K562 (cell line): Measurements from ENCODE around the gene MELK. TPM values are rescaled to one million over a fixed set of nuclear protein-coding genes. Genes with fewer than 3 reads are reported as not detected.

ENCODE experiments used
- ATAC-seq: fragments of 200-7000 bp; cut with Tn5 transposase; 3 replicates; pipeline ENCODE4 v1.9.1; 2020; ENCODE audit warnings: moderate library complexity
- BruUV-seq: library from RNA; stranded (reverse); fragments of 400-500 nt; replicated peaks from 2 replicates; lab custom pipeline; 2021; lab: Mats Ljungman, UMichigan
- CTCF ChIA-PET: fragments of 300-600 bp; formaldehyde crosslinking; extraction: SDS; loops from one replicate; lab custom pipeline; 2021; ENCODE audit warnings: low intra/inter-chr PET ratio; lab: Yijun Ruan, JAX
- POLR2A ChIA-PET: fragments of 300-600, 350-650 bp; sonication (Branson Sonifier 250); formaldehyde crosslinking; extraction: SDS; loops from one replicate; lab custom pipeline; 2021; ENCODE audit warnings: antibody characterized with exemption, inconsistent platforms; lab: Yijun Ruan, JAX
- DNase-seq, 4 experiments: peaks; one replicate each; pipeline versions ENCODE4 v3.0.0 to v3.0.0-alpha.2; 2011 to 2018; ENCODE audit warnings: low spot score in 3 of 4, mixed read lengths in 3 of 4; ENCODE audit errors: extremely low read depth in 1 of 4
- FAIRE-seq: peaks from 2 replicates; lab custom pipeline; 2011; peaks lifted over from hg19 to GRCh38; lab: Jason Lieb, UNC
- H2AFZ ChIP-seq: 2 replicates; pipeline ENCODE4 v1.6.0; 2011; ENCODE audit warnings: low read depth, low read length, control low read depth, inconsistent platforms
- H3K27ac ChIP-seq: fragments of 200-600 bp; 3 replicates; pipeline ENCODE4 v1.8.0; 2011; ENCODE audit warnings: low read depth, mild to moderate bottlenecking, control low read depth, inconsistent platforms, low read length, moderate library complexity, mixed read lengths; ENCODE audit errors: extremely low read depth
- H3K27me3 ChIP-seq, 2 experiments: fragments of 300-600 bp in 1 of 2; 2 replicates in 1 of 2; 3 replicates in 1 of 2; pipeline versions ENCODE4 v1.6.0 to v1.8.0; 2011; ENCODE audit warnings: inconsistent platforms in 2 of 2, low read length in 2 of 2, mild to moderate bottlenecking in 1 of 2, mixed read lengths in 1 of 2, moderate library complexity in 1 of 2; ENCODE audit not compliant: control insufficient read depth in 2 of 2, insufficient read depth in 2 of 2
- H3K36me3 ChIP-seq: fragments of 300-600 bp; 3 replicates; pipeline ENCODE4 v1.8.0; 2011; ENCODE audit warnings: mild to moderate bottlenecking, low read length, inconsistent platforms; ENCODE audit not compliant: control insufficient read depth, insufficient read depth
- H3K4me1 ChIP-seq, 2 experiments: fragments of 200-600 bp in 1 of 2; replicated peaks in 1 of 2; 2 replicates in 1 of 2; 3 replicates in 1 of 2; pipeline versions ENCODE4 v1.5.1 to v1.8.0; 2011; ENCODE audit warnings: inconsistent platforms in 2 of 2, low read length in 2 of 2, mild to moderate bottlenecking in 1 of 2, mixed read lengths in 1 of 2, moderate library complexity in 1 of 2; ENCODE audit not compliant: control insufficient read depth in 2 of 2, insufficient read depth in 2 of 2
- H3K4me2 ChIP-seq: 2 replicates; pipeline ENCODE4 v1.6.1; 2011; ENCODE audit warnings: low read length, control low read depth, inconsistent platforms, mixed read lengths; ENCODE audit not compliant: insufficient read depth
- H3K4me3 ChIP-seq: fragments of 200-600 bp; sonication (generic), shearing (Covaris generic); 2 replicates; pipeline ENCODE4 v1.5.1; 2016; ENCODE audit warnings: control low read depth, inconsistent platforms
- H3K79me2 ChIP-seq: fragments of 200-600 bp; 3 replicates; pipeline ENCODE4 v1.8.0; 2011; ENCODE audit warnings: low read length, inconsistent platforms; ENCODE audit not compliant: control insufficient read depth, insufficient read depth
- H3K9ac ChIP-seq, 2 experiments: 2 replicates each; pipeline versions ENCODE4 v1.6.0 to v1.6.1; 2011; ENCODE audit warnings: low read depth in 2 of 2, low read length in 2 of 2, control low read depth in 1 of 2, inconsistent platforms in 1 of 2, mild to moderate bottlenecking in 1 of 2, mixed read lengths in 1 of 2; ENCODE audit not compliant: insufficient read depth in 1 of 2
- H3K9me1 ChIP-seq: one replicate; pipeline ENCODE4 v1.6.0; 2011; ENCODE audit warnings: inconsistent platforms, mild to moderate bottlenecking, low read length, moderate library complexity; ENCODE audit not compliant: control insufficient read depth, insufficient read depth
- H3K9me3 ChIP-seq: replicated peaks from 2 replicates; pipeline ENCODE4 v1.5.1; 2011; ENCODE audit warnings: low read depth, low read length, inconsistent platforms; ENCODE audit not compliant: control insufficient read depth, insufficient read depth
- H4K20me1 ChIP-seq: replicated peaks from 2 replicates; pipeline ENCODE4 v1.6.1; 2011; ENCODE audit warnings: low read length, inconsistent platforms, mixed read lengths; ENCODE audit not compliant: control insufficient read depth, insufficient read depth
- BRD4 ChIP-seq: fragments of 200-600 bp; sonication (generic); IDR thresholded peaks from 2 replicates; pipeline ENCODE4 v1.6.1; 2017; ENCODE audit warnings: inconsistent platforms
- HDAC1 ChIP-seq, 2 experiments: fragments of 450-650 bp; IDR thresholded peaks; 2 replicates each; pipeline ENCODE4 v1.6.1; 2016 to 2017; ENCODE audit warnings: inconsistent platforms in 1 of 2, mild to moderate bottlenecking in 1 of 2, moderate library complexity in 1 of 2
- MAFF ChIP-seq: IDR thresholded peaks from 2 replicates; pipeline ENCODE4 v1.6.1; 2012; ENCODE audit warnings: low read length, improper control_type of control experiment
- MXD1 ChIP-seq: fragments of 250-450 bp; sonication (Bioruptor Pico); IDR thresholded peaks from 2 replicates; pipeline ENCODE4 v1.8.0; 2021; ENCODE audit warnings: borderline replicate concordance, mild to moderate bottlenecking, moderate library complexity; ENCODE audit not compliant: poor library complexity, severe bottlenecking
- NR4A1 ChIP-seq, 2 experiments: fragments of 250-450 bp in 1 of 2; fragments of 450-650 bp in 1 of 2; sonication (Bioruptor Pico) in 1 of 2; IDR thresholded peaks; 2 replicates each; pipeline versions ENCODE4 v1.4.0 to v1.6.1; 2016 to 2020; ENCODE audit warnings: mild to moderate bottlenecking in 2 of 2, missing compliant biosample characterization in 1 of 2, missing genetic modification characterization in 1 of 2, moderate library complexity in 1 of 2
- PHB ChIP-seq: fragments of 250-450 bp; sonication (Bioruptor Pico); IDR thresholded peaks from 2 replicates; pipeline ENCODE4 v1.5.0; 2021
- RFX7 ChIP-seq: fragments of 250-450 bp; sonication (Bioruptor Pico); IDR thresholded peaks from 2 replicates; pipeline ENCODE4 v1.5.1; 2021; ENCODE audit warnings: mild to moderate bottlenecking
- RUNX1 ChIP-seq: sonication (generic); IDR thresholded peaks from 2 replicates; pipeline ENCODE4 v1.6.1; 2016; ENCODE audit warnings: antibody characterized with exemption, low read depth
- SIX5 ChIP-seq, 2 experiments: IDR thresholded peaks; 2 replicates each; pipeline ENCODE4 v1.6.1; 2011; ENCODE audit warnings: low read length in 2 of 2, borderline replicate concordance in 1 of 2, low read depth in 1 of 2, mild to moderate bottlenecking in 1 of 2, moderate library complexity in 1 of 2; ENCODE audit not compliant: insufficient read depth in 1 of 2
- SP1 ChIP-seq: sonication (generic); formaldehyde crosslinking; IDR thresholded peaks from 2 replicates; pipeline ENCODE4 v1.8.1; 2022; ENCODE audit warnings: mild to moderate bottlenecking, missing genetic modification reagents
- TFAP4 ChIP-seq: sonication (generic); formaldehyde crosslinking; IDR thresholded peaks from 2 replicates; pipeline ENCODE4 v1.8.0; 2022; ENCODE audit warnings: missing genetic modification reagents, mild to moderate bottlenecking, moderate library complexity, borderline replicate concordance
- YBX1 ChIP-seq: fragments of 450-650 bp; IDR thresholded peaks from 2 replicates; pipeline ENCODE4 v1.7.1; 2016; ENCODE audit warnings: mild to moderate bottlenecking
- YY1 ChIP-seq, 3 experiments: IDR thresholded peaks; 2 replicates each; pipeline ENCODE4 v1.6.1; 2011; ENCODE audit warnings: low read length in 2 of 3, mild to moderate bottlenecking in 2 of 3, moderate library complexity in 2 of 3, borderline replicate concordance in 1 of 3, control low read depth in 1 of 3, low read depth in 1 of 3; ENCODE audit not compliant: insufficient read depth in 3 of 3, insufficient replicate concordance in 2 of 3, control insufficient read depth in 1 of 3, insufficient read length in 1 of 3; ENCODE audit errors: extremely low read depth in 1 of 3
- ZNF12 ChIP-seq: sonication (generic); formaldehyde crosslinking; IDR thresholded peaks from 2 replicates; pipeline ENCODE4 v1.4.0; 2020; ENCODE audit warnings: mild to moderate bottlenecking, missing genetic modification reagents
- ZNF778 ChIP-seq: fragments of 450-650 bp; formaldehyde crosslinking; IDR thresholded peaks from 2 replicates; pipeline ENCODE4 v1.4.0; 2020; ENCODE audit warnings: mild to moderate bottlenecking, moderate library complexity
- WGBS: fragments of 100-300 bp; shearing (Covaris generic); methylation state at CpG from one replicate; pipeline ENCODE4 v1.1.6; 2016; ENCODE audit warnings: low coverage, mixed read lengths; ENCODE audit not compliant: insufficient coverage; ENCODE audit errors: missing lambda C conversion rate; 5-methylcytosine and 5-hydroxymethylcytosine counted together
- in situ Hi-C: fragments of 300-500 bp; cut with MboI; formaldehyde crosslinking; loops from 4 replicates; pipeline ENCODE4 v1.15.0; 2018; ENCODE audit warnings: inconsistent platforms, mixed read lengths
- intact Hi-C: fragments of 100-400 bp; cut with micrococcal nuclease; formaldehyde crosslinking; loops from 2 replicates; pipeline ENCODE4 v1.14.2; 2022
- polyA plus RNA-seq, 8 experiments: library from polyadenylated mRNA; depleted of rRNA in 4 of 8; stranded (reverse) in 5 of 8; unstranded in 3 of 8; fragments of >200 nt; fragmentation: Nextera tagmentation in 2 of 8; fragmentation: Illumina TruSeq in 1 of 8; extraction: Ambion mirVana in 2 of 8; extraction: Trizol in 1 of 8; gene quantifications; 2 replicates each; pipeline versions ENCODE4 v1.2.1 to v1.2.3, GENCODE V29; 2011 to 2014; ENCODE audit warnings: inconsistent platforms in 1 of 8, missing spikeins in 1 of 8
- total RNA-seq, 7 experiments: library from RNA; depleted of rRNA in 6 of 7; stranded (reverse); fragments of >200 nt in 6 of 7; fragmentation: Illumina TruSeq in 2 of 7; extraction: Trizol in 2 of 7; gene quantifications; 2 replicates each; pipeline versions ENCODE4 v1.2.1 to v1.2.3, GENCODE V29; 2011 to 2021; ENCODE audit warnings: low replicate concordance in 1 of 7
- TF ChIP-seq, protein P1 (sequence below): fragments of 250-450 bp; sonication (Bioruptor Pico); IDR thresholded peaks from 2 replicates; pipeline ENCODE4 v1.8.0; 2022; ENCODE audit warnings: moderate library complexity, mild to moderate bottlenecking, inconsistent platforms
- TF ChIP-seq, protein P2 (sequence below): fragments of 450-650 bp; conservative IDR thresholded peaks from 2 replicates; pipeline ENCODE4 v1.6.1; 2016; ENCODE audit warnings: missing genetic modification characterization, low read depth, mild to moderate bottlenecking, control low read depth, missing compliant biosample characterization

MELK gene
- total and polyA plus RNA-seq, 9 of the 15 experiments (the other 6 are each of a cell fraction or from before 2014, with no cell fraction given) = 33.3 to 57.3 (median 43.8) TPM

DNA sequence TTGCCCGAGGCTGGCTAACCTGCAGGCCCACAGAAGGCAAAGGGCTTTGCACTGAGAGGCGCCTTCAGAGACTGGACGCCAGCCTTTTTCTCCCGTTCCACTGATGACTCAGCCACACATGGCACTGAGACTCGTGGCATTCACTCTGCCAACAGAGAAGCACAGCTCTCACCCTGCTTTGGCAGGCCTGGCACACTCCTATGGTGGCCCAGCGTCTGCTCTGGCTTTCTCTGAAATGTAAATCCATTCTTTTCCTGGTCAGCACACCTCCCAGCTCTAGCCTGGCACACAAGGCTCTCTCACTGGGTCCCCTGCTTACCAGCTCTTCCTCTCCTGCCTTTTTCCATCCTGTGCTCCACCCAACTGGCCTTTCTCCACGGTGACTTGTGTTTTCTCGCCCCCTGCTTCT is 5.9 kb upstream of the MELK start:
- TF ChIP-seq HDAC1 (IDR thresholded peaks at IDR 0.05) = no peak
- TF ChIP-seq, protein P1, sequence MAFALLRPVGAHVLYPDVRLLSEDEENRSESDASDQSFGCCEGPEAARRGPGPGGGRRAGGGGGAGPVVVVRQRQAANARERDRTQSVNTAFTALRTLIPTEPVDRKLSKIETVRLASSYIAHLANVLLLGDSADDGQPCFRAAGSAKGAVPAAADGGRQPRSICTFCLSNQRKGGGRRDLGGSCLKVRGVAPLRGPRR (CRISPR knock-in tag) = no peak
- no peak for TF ChIP-seq MXD1 (CRISPR knock-in tag)
- TF ChIP-seq SP1 (CRISPR knock-in tag) = no peak
- TF ChIP-seq RFX7 (CRISPR knock-in tag) = no peak
- no peak for TF ChIP-seq YBX1
- no peak for TF ChIP-seq TFAP4 (CRISPR knock-in tag)
- TF ChIP-seq PHB (CRISPR knock-in tag) = no peak
- TF ChIP-seq YY1 (IDR thresholded peaks at IDR 0.05; ENCODE audit: borderline replicate concordance in 1 of 3, control insufficient read depth in 1 of 3, extremely low read depth in 1 of 3, insufficient read depth in 3 of 3, insufficient read length in 1 of 3, insufficient replicate concordance in 2 of 3, low read depth in 1 of 3, low read length in 2 of 3) = no peak
- TF ChIP-seq ZNF12 (CRISPR knock-in tag) = no peak
- TF ChIP-seq, protein P2, sequence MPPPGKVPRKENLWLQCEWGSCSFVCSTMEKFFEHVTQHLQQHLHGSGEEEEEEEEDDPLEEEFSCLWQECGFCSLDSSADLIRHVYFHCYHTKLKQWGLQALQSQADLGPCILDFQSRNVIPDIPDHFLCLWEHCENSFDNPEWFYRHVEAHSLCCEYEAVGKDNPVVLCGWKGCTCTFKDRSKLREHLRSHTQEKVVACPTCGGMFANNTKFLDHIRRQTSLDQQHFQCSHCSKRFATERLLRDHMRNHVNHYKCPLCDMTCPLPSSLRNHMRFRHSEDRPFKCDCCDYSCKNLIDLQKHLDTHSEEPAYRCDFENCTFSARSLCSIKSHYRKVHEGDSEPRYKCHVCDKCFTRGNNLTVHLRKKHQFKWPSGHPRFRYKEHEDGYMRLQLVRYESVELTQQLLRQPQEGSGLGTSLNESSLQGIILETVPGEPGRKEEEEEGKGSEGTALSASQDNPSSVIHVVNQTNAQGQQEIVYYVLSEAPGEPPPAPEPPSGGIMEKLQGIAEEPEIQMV = no peak
- no peak for TF ChIP-seq ZNF778 (CRISPR knock-in tag)
- TF ChIP-seq BRD4 = no peak
- TF ChIP-seq RUNX1 = no peak
- no peak for TF ChIP-seq NR4A1 (CRISPR knock-in tag; IDR thresholded peaks at IDR 0.05)
- TF ChIP-seq NR4A1 (tag; IDR thresholded peaks at IDR 0.05) = no peak
- TF ChIP-seq SIX5 (IDR thresholded peaks at IDR 0.05; ENCODE audit: borderline replicate concordance in 1 of 2, insufficient read depth in 1 of 2, low read depth in 1 of 2, low read length in 2 of 2) = no peak
- no peak for TF ChIP-seq MAFF
- no peaks in the 10 kb centered on the region for H3K36me3 ChIP-seq
- no peaks in the 10 kb centered on the region for H3K4me1 ChIP-seq
- in situ Hi-C loops = no loop called here
- H3K9me1 ChIP-seq = no peaks in the 10 kb centered on the region
- H3K9me3 ChIP-seq = no peaks in the 10 kb centered on the region
- POLR2A ChIA-PET = no interaction called here
- no peaks in the 10 kb centered on the region for H4K20me1 ChIP-seq
- H3K27ac ChIP-seq = no peak overlapping the region
- no peaks in the 10 kb centered on the region for H3K27me3 ChIP-seq
- no peaks in the 10 kb centered on the region for H3K79me2 ChIP-seq
- H3K4me3 ChIP-seq = no peak overlapping the region
- CTCF ChIA-PET = no interaction called here
- H2AFZ ChIP-seq = no peak overlapping the region
- DNase-seq = no peak
- H3K9ac ChIP-seq = no peak overlapping the region
- intact Hi-C loops = no loop called here
- no peak for FAIRE-seq
- WGBS = 66% methylated on average over 7 of the region's 8 CpGs
- BruUV-seq = no TSS peak
- no peak for ATAC-seq
- H3K4me2 ChIP-seq = no peak overlapping the region
